ENCODE results near the gene CGB3.

DNA sequence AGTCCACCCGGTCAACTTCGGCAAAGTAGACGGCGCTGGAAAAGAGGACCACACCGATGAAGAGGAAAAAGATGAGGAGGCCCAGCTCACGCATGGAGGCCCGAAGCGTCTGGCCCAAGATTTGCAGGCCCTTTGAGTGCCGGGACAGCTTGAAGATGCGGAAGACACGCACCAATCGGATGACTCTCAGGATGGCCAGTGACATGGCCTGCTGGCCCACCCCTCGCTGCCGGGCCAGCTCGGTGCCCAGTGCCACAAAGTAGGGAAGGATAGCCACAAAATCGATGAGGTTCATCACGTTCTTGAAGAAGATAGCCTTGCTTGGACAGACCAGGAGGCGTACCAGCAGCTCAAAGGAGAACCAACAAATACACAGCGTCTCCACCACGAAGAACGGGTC lies 46.3 kb upstream of the CGB3 start:
- TF ChIP-seq, protein P1, sequence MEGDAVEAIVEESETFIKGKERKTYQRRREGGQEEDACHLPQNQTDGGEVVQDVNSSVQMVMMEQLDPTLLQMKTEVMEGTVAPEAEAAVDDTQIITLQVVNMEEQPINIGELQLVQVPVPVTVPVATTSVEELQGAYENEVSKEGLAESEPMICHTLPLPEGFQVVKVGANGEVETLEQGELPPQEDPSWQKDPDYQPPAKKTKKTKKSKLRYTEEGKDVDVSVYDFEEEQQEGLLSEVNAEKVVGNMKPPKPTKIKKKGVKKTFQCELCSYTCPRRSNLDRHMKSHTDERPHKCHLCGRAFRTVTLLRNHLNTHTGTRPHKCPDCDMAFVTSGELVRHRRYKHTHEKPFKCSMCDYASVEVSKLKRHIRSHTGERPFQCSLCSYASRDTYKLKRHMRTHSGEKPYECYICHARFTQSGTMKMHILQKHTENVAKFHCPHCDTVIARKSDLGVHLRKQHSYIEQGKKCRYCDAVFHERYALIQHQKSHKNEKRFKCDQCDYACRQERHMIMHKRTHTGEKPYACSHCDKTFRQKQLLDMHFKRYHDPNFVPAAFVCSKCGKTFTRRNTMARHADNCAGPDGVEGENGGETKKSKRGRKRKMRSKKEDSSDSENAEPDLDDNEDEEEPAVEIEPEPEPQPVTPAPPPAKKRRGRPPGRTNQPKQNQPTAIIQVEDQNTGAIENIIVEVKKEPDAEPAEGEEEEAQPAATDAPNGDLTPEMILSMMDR (conservative IDR thresholded peaks at IDR 0.05; ENCODE audit: low read depth, low read length) = no peak
- TF ChIP-seq RCOR1 (IDR thresholded peaks at IDR 0.05; ENCODE audit: insufficient replicate concordance, low read length) (no peak), BHLHE40 (IDR thresholded peaks at IDR 0.05; ENCODE audit: low read depth, low read length) (no peak), POLR2A (IDR thresholded peaks at IDR 0.05; ENCODE audit: low read depth, low read length) (no peak), RFX5 (IDR thresholded peaks at IDR 0.05; ENCODE audit: low read depth, low read length) (no peak), MXI1 (IDR thresholded peaks at IDR 0.05; ENCODE audit: borderline replicate concordance, low read depth, low read length) (no peak), MAZ (IDR thresholded peaks at IDR 0.05; ENCODE audit: borderline replicate concordance, low read depth, low read length) (no peak), CHD1 (IDR thresholded peaks at IDR 0.05; ENCODE audit: low read depth, low read length) (no peak), CEBPB (IDR thresholded peaks at IDR 0.05; ENCODE audit: low read depth, low read length) (no peak), SMC3 (IDR thresholded peaks at IDR 0.05; ENCODE audit: low read depth, low read length) (no peak), RAD21 (IDR thresholded peaks at IDR 0.05; ENCODE audit: low read length) (no peak)
- TF ChIP-seq, protein P2, sequence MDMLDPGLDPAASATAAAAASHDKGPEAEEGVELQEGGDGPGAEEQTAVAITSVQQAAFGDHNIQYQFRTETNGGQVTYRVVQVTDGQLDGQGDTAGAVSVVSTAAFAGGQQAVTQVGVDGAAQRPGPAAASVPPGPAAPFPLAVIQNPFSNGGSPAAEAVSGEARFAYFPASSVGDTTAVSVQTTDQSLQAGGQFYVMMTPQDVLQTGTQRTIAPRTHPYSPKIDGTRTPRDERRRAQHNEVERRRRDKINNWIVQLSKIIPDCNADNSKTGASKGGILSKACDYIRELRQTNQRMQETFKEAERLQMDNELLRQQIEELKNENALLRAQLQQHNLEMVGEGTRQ (IDR thresholded peaks at IDR 0.05; ENCODE audit: low read depth, low read length) = no peak
- TF ChIP-seq, protein P3, sequence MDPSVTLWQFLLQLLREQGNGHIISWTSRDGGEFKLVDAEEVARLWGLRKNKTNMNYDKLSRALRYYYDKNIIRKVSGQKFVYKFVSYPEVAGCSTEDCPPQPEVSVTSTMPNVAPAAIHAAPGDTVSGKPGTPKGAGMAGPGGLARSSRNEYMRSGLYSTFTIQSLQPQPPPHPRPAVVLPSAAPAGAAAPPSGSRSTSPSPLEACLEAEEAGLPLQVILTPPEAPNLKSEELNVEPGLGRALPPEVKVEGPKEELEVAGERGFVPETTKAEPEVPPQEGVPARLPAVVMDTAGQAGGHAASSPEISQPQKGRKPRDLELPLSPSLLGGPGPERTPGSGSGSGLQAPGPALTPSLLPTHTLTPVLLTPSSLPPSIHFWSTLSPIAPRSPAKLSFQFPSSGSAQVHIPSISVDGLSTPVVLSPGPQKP (IDR thresholded peaks at IDR 0.05; ENCODE audit: borderline replicate concordance, low read depth, low read length) = no peak

Data from IMR-90 (cell line).